ENCODE measurements around the gene ABCB8. TPM values are rescaled to one million over a fixed set of nuclear protein-coding genes. Genes with fewer than 3 reads are reported as not detected.
A peak's percentile ranks its signal among the peaks of the same experiment; 100 is the strongest.

Gene ABCB8
- polyA plus RNA-seq, 1 donor = 19.9 TPM

GRCh38 chr7:151088019-151088855, 60.0 kb downstream of the ABCB8 start:
- DNase-seq = no peak

- DNase-seq = peak; percentile 59
Observed at GRCh38 chr7:151088856-151089699, 60.8 kb downstream of the ABCB8 start.

GRCh38 chr7:151089893-151090730, 61.9 kb downstream of the ABCB8 start:
- no peak for DNase-seq

- DNase-seq = no peak
Observed at GRCh38 chr7:151091003-151091402, 62.8 kb downstream of the ABCB8 start.

- no peak for DNase-seq
Observed at GRCh38 chr7:151091431-151091830, 63.2 kb downstream of the ABCB8 start.

GRCh38 chr7:151091988-151092387, 63.7 kb downstream of the ABCB8 start:
- no peak for DNase-seq

GRCh38 chr7:151093748-151094147, 65.5 kb downstream of the ABCB8 start:
- no peak for DNase-seq

- no peak for DNase-seq
Observed at GRCh38 chr7:151094675-151095074, 66.4 kb downstream of the ABCB8 start.

- no peak for DNase-seq
Observed at GRCh38 chr7:151095123-151095797, 67.0 kb downstream of the ABCB8 start.

GRCh38 chr7:151095828-151096475, 67.7 kb downstream of the ABCB8 start:
- no peak for DNase-seq

Other genes with a start within 250 kb of the ABCB8 start
- gene TMEM176B, start 228.1 kb upstream of the ABCB8 start, polyA plus RNA-seq (ENCODE audit: insufficient read length) = 16.7 TPM
- gene TMEM176A, start 227.7 kb upstream of the ABCB8 start, polyA plus RNA-seq (ENCODE audit: insufficient read length) = 21.5 TPM
- gene AOC1, start 175.9 kb upstream of the ABCB8 start, polyA plus RNA-seq (ENCODE audit: insufficient read length) = 0.08 TPM
- 29.3 TPM for gene KCNH2, start 50.1 kb upstream of the ABCB8 start, polyA plus RNA-seq (ENCODE audit: insufficient read length)
- gene NOS3, start 37.4 kb upstream of the ABCB8 start, polyA plus RNA-seq (ENCODE audit: insufficient read length) = 9.2 TPM
- gene ATG9B, start 4.0 kb upstream of the ABCB8 start, polyA plus RNA-seq (ENCODE audit: insufficient read length) = 0.72 TPM
- 4.2 TPM for gene ASIC3, start 20.1 kb downstream of the ABCB8 start, polyA plus RNA-seq (ENCODE audit: insufficient read length)
- gene CDK5, start 29.4 kb downstream of the ABCB8 start, polyA plus RNA-seq (ENCODE audit: insufficient read length) = 9.7 TPM
- gene SLC4A2, start 31.1 kb downstream of the ABCB8 start, polyA plus RNA-seq (ENCODE audit: insufficient read length) = 68.7 TPM
- 75.9 TPM for gene FASTK, start 52.4 kb downstream of the ABCB8 start, polyA plus RNA-seq (ENCODE audit: insufficient read length)
- 44.9 TPM for gene TMUB1, start 55.0 kb downstream of the ABCB8 start, polyA plus RNA-seq (ENCODE audit: insufficient read length)
- 89.6 TPM for gene AGAP3, start 58.0 kb downstream of the ABCB8 start, polyA plus RNA-seq (ENCODE audit: insufficient read length)
- 2.7 TPM for gene GBX1, start 139.2 kb downstream of the ABCB8 start, polyA plus RNA-seq (ENCODE audit: insufficient read length)
- 8.2 TPM for gene ASB10, start 158.8 kb downstream of the ABCB8 start, polyA plus RNA-seq (ENCODE audit: insufficient read length)
- not detected for gene H2BK1, start 182.0 kb downstream of the ABCB8 start, polyA plus RNA-seq (ENCODE audit: insufficient read length)
- 18.7 TPM for gene ABCF2, start 198.8 kb downstream of the ABCB8 start, polyA plus RNA-seq (ENCODE audit: insufficient read length)
- 22.2 TPM for gene CHPF2, start 204.0 kb downstream of the ABCB8 start, polyA plus RNA-seq (ENCODE audit: insufficient read length)
- 180 TPM for gene SMARCD3, start 220.2 kb downstream of the ABCB8 start, polyA plus RNA-seq (ENCODE audit: insufficient read length)

Data from hindlimb muscle (tissue), 1 donor.